Activated CD8-positive, alpha-beta T cell treated with anti-CD3 and anti-CD28 coated beads for 36 hours (primary cell): ENCODE measurements around the gene DCC. TPM values are rescaled to one million over a fixed set of nuclear protein-coding genes. Genes with fewer than 3 reads are reported as not detected.

Experiments used
- ATAC-seq: fragments of 200-7000 bp; cut with Tn5 transposase; one replicate; pipeline ENCODE4 v1.10.0; 2021; ENCODE audit warnings: mild to moderate bottlenecking, moderate library complexity
- CTCF ChIA-PET: fragments of 350-600 bp; sonication (Branson Sonifier 250); formaldehyde crosslinking; loops from one replicate; lab custom pipeline; 2021; ENCODE audit warnings: antibody characterized with exemption; lab: Charles Lee
- POLR2A ChIA-PET: fragments of 350-600 bp; sonication (Branson Sonifier 250); formaldehyde crosslinking; loops from one replicate; lab custom pipeline; 2021; ENCODE audit warnings: antibody characterized with exemption; lab: Charles Lee
- DNase-seq: peaks from one replicate; pipeline ENCODE4 v3.0.0-alpha.2; 2020
- H3K27ac Mint-ChIP-seq: one replicate; pipeline ENCODE4 v1.8.0; 2021; ENCODE audit warnings: mild to moderate bottlenecking, mixed read lengths
- H3K27me3 Mint-ChIP-seq: one replicate; pipeline ENCODE4 v1.8.0; 2021; ENCODE audit warnings: mixed read lengths
- H3K36me3 Mint-ChIP-seq: one replicate; pipeline ENCODE4 v1.8.0; 2021; ENCODE audit warnings: low read depth, mixed read lengths
- H3K4me1 Mint-ChIP-seq: one replicate; pipeline ENCODE4 v1.8.0; 2021; ENCODE audit warnings: low read depth, mixed read lengths
- H3K4me3 Mint-ChIP-seq: one replicate; pipeline ENCODE4 v1.8.0; 2021; ENCODE audit warnings: mild to moderate bottlenecking, moderate library complexity, mixed read lengths
- H3K9me3 Mint-ChIP-seq: one replicate; pipeline ENCODE4 v1.8.0; 2021; ENCODE audit warnings: mixed read lengths
- CTCF ChIP-seq: fragments of 200-600 bp; IDR thresholded peaks from one replicate; pipeline ENCODE4 v1.8.0; 2022; ENCODE audit warnings: antibody characterized with exemption, mild to moderate bottlenecking
- intact Hi-C: fragments of 100-400 bp; cut with micrococcal nuclease; formaldehyde crosslinking; loops from one replicate; pipeline ENCODE4 v1.10.0; 2022
- total RNA-seq, 2 experiments: library from RNA; stranded (reverse); gene quantifications; one replicate each; pipeline ENCODE4 v1.2.3, GENCODE V29; 2021

Gene DCC
- total RNA-seq, 2 experiments from 2014 or later = not detected

GRCh38 chr18:53126210-53126609, 786.2 kb downstream of the DCC start:
- no peak for DNase-seq
- no peak for TF ChIP-seq CTCF
- ChIA-PET POLR2A (no interaction called here), CTCF (interaction anchor here (1.7 kb wide), 1 partner anchor 9 kb away, joined by 3 read pairs; no protein-coding TSS in a partner anchor)
- no peaks in the 10 kb centered on the region for H3K4me1 Mint-ChIP-seq
- ATAC-seq = no peak
- no peak overlapping the region for H3K4me3 Mint-ChIP-seq
- H3K27ac Mint-ChIP-seq = no peak overlapping the region
- intact Hi-C loops = no loop called here
- H3K36me3 Mint-ChIP-seq = no peaks in the 10 kb centered on the region
- peaks cover 4% of the 10 kb centered on the region for H3K9me3 Mint-ChIP-seq
- no peaks in the 10 kb centered on the region for H3K27me3 Mint-ChIP-seq

DNA sequence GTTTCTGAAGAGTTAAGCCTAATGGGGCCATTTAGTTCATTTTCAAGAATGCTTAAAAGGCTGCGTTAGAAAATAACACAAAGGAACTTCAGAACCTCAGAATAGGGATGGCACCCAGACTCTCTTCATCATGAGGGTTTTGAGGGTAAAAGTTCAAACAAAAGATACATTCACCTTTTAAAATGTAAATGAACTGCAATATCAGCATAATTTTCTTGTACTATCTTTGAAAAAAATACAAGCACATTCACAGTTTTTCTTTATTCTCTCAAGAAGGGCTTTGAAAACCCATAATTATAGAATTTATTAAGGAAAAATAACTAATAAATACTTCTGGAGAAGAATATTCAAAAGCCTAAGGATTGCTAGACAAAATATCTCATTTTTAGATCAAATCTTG, 791.0 kb downstream of the DCC start:
- ChIA-PET POLR2A (no interaction called here), CTCF (no interaction called here)
- Mint-ChIP-seq H3K4me3 (no peak overlapping the region), H3K4me1 (no peaks in the 10 kb centered on the region), H3K36me3 (no peaks in the 10 kb centered on the region), H3K27ac (no peak overlapping the region), H3K27me3 (no peaks in the 10 kb centered on the region), H3K9me3 (peaks cover 4% of the 10 kb centered on the region)
- no peak for TF ChIP-seq CTCF
- no peak for DNase-seq
- no peak for ATAC-seq
- intact Hi-C loops = no loop called here

- Mint-ChIP-seq H3K27ac (no peak overlapping the region), H3K4me3 (no peak overlapping the region), H3K4me1 (no peaks in the 10 kb centered on the region), H3K36me3 (no peaks in the 10 kb centered on the region), H3K9me3 (peaks cover 6% of the 10 kb centered on the region), H3K27me3 (no peaks in the 10 kb centered on the region)
- ATAC-seq (no peak), DNase-seq (no peak)
- POLR2A ChIA-PET = no interaction called here
- CTCF ChIA-PET = interaction anchor here (1.3 kb wide), 1 partner anchor 8 kb away, joined by 3 read pairs; no protein-coding TSS in a partner anchor
- intact Hi-C loops = no loop called here
- TF ChIP-seq CTCF = no peak
Measured at GRCh38 chr18:53134711-53135110, 794.7 kb downstream of the DCC start.

DNA sequence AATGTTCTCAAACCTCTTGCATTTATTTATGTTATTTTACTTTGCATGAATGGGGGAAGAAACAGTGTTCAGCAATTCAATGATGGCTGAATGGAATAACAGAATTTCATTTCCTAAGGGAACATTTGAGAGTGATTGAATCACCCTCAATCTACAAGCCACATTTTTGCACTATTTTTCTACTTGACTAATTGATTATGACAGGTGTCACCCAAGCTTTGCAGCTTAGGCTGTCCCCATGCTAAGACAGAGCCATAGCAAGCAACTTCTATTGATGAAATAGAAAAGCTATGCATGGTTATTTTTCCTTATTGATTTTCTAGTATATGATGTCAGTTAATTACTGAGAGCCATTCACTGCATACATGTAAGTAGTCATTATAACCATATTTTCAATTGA, 795.7 kb downstream of the DCC start:
- intact Hi-C loops = no loop called here
- H3K27ac Mint-ChIP-seq = no peak overlapping the region
- no peaks in the 10 kb centered on the region for H3K27me3 Mint-ChIP-seq
- POLR2A ChIA-PET = no interaction called here
- DNase-seq (no peak), ATAC-seq (no peak)
- no peak for TF ChIP-seq CTCF
- H3K9me3 Mint-ChIP-seq = peaks cover 6% of the 10 kb centered on the region
- H3K4me1 Mint-ChIP-seq = no peaks in the 10 kb centered on the region
- H3K36me3 Mint-ChIP-seq = no peaks in the 10 kb centered on the region
- H3K4me3 Mint-ChIP-seq = no peak overlapping the region
- CTCF ChIA-PET = interaction anchor here (1.3 kb wide), 1 partner anchor 9 kb away, joined by 3 read pairs; no protein-coding TSS in a partner anchor

DNA sequence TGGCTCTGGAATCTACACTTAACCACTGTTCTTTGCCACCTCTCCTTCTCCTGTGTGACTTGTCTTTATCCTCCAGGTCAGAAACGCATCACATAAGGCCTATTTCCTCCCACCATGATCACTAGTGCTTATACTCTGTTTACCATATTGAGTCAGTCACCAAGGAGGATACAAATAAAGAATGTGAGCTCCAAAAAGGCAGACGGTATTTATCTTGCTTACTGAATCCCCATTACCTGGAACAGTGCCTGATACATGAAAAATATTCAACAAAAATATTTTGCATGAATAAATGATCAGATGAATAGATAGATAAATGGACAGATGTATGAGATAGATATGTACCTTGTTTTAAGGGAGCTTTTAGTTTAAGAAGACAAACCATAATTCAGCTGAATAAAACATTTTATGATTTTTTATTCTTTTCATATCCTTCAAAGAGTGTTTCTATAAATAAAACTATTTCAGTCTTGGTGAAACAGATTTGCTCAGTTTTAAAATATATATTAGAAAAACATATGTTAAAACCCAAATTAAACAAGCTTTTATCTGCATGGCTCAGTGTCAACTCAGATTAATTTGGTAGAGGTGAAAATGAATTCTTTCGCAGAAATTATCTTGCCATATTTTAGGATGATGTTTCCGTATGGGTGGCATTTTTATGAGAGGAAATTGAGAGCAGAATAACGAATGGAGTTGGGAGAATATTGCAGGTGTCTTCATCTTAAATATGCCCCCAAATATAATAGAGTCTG, 799.9 kb downstream of the DCC start:
- Mint-ChIP-seq H3K27me3 (no peaks in the 10 kb centered on the region), H3K27ac (no peak overlapping the region), H3K9me3 (peaks cover 5% of the 10 kb centered on the region), H3K4me3 (no peak overlapping the region), H3K36me3 (no peaks in the 10 kb centered on the region), H3K4me1 (no peaks in the 10 kb centered on the region)
- intact Hi-C loops = no loop called here
- POLR2A ChIA-PET = no interaction called here
- no peak for TF ChIP-seq CTCF
- CTCF ChIA-PET = no interaction called here
- no peak for DNase-seq
- no peak for ATAC-seq
